ENCODE results near the gene TRIM6. TPM values are rescaled to one million over a fixed set of nuclear protein-coding genes. Genes with fewer than 3 reads are reported as not detected.

Gene TRIM6
- total RNA-seq, 2 donors from 2014 or later, result 4.8 to 6.3 TPM

DNA sequence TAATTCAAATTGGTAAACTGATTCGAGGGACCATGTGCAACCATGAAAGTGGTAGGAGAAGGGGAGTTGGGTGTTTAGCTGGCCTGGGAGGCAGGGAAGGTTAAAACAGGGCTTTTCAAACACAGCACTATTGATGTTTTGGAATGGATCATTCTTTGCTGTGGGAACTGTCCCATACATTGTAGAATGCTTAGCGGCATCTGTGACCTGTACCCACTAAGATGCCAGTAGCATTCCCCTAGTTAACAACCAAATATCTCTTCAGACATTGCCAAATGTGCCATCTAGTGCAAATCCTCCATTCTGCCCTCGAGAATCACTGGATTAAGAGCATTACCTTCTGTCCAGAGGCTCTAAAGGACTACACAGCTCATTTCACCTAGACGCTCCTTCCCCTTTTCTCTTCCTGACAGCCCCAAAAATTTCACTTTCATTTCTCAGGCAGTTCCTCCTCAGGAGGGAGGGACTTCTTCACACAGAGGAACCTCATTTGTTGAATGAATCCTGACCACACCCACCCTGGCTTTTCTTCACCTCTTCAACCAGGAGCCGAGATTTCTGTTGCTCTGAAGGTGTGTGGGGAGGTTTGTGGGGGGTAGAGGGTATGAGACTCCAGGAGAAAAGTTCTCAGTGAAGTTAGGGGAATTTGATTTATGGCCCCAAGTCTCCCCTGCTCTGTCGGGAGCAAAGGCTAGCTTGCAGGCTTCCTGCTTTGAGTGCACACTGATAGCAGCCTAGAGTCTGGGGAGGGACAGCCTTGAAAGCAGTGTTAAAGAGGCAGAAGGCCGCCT lies 28.2 kb downstream of the TRIM6 start, which contains the start of gene TRIM34:
TRIM34 (plus strand) TSS at position 513 of the 791 bp plus-strand sequence. CDS start 7,331 bp downstream, outside the sequence.
- peak within 1 kb of the TSS; percentile 36 to 45 for H3K4me3 ChIP-seq
- H3K27ac ChIP-seq, result peak within 1 kb of the TSS; percentile 40 to 43
- 11% methylated on average over 7 of the region's 7 CpGs for WGBS
- intact Hi-C loops (cut with DNase I), result loop anchor here (10.0 kb wide), 1 partner anchor 60 kb away; the partner anchor contains the start of genes TRIM22 and TRIM5
- H3K27me3 ChIP-seq (replicated peaks; ENCODE audit: insufficient read depth), result no peaks in the 10 kb centered on the region
- H3K36me3 ChIP-seq, result no peaks in the 10 kb centered on the region
- H3K9me3 ChIP-seq, result no peaks in the 10 kb centered on the region
- no peaks in the 10 kb centered on the region for H3K4me1 ChIP-seq (replicated peaks)
- peak; percentile 76 for DNase-seq (ENCODE audit: low spot score)
- TF ChIP-seq POLR2AphosphoS5 (IDR thresholded peaks at IDR 0.05), result peak; percentile 88
- no peak for TF ChIP-seq CTCF (IDR thresholded peaks at IDR 0.05)
- TF ChIP-seq POLR2A (IDR thresholded peaks at IDR 0.05), result peak; percentile 56

GRCh38 chr11:5625281-5625680 lies 28.8 kb downstream of the TRIM6 start:
- H3K27ac ChIP-seq, result peak overlapping the region; percentile 40 to 43
- 16% methylated on average over 4 of the region's 4 CpGs for WGBS
- TF ChIP-seq POLR2AphosphoS5 (IDR thresholded peaks at IDR 0.05) (no peak), CTCF (IDR thresholded peaks at IDR 0.05) (no peak), POLR2A (IDR thresholded peaks at IDR 0.05) (no peak)
- intact Hi-C loops (cut with DNase I), result loop anchor here (10.0 kb wide), 1 partner anchor 60 kb away; the partner anchor contains the start of genes TRIM22 and TRIM5
- H3K4me1 ChIP-seq (replicated peaks), result no peaks in the 10 kb centered on the region
- H3K36me3 ChIP-seq, result no peaks in the 10 kb centered on the region
- no peak for DNase-seq (ENCODE audit: low spot score)
- peak overlapping the region; percentile 36 to 45 for H3K4me3 ChIP-seq
- no peaks in the 10 kb centered on the region for H3K9me3 ChIP-seq
- no peaks in the 10 kb centered on the region for H3K27me3 ChIP-seq (replicated peaks; ENCODE audit: insufficient read depth)

- WGBS, result 71% methylated on average over 5 of the region's 5 CpGs
- H3K27ac ChIP-seq, result no peak overlapping the region
- no peak overlapping the region for H3K4me3 ChIP-seq
- no peaks in the 10 kb centered on the region for H3K9me3 ChIP-seq
- no peaks in the 10 kb centered on the region for H3K4me1 ChIP-seq (replicated peaks)
- DNase-seq (ENCODE audit: low spot score), result no peak
- H3K36me3 ChIP-seq, result no peaks in the 10 kb centered on the region
- H3K27me3 ChIP-seq (replicated peaks; ENCODE audit: insufficient read depth), result no peaks in the 10 kb centered on the region
- intact Hi-C loops (cut with DNase I), result loop anchor here (10.0 kb wide), 1 partner anchor 59 kb away; the partner anchor contains the start of genes TRIM22 and TRIM5
- TF ChIP-seq POLR2AphosphoS5 (IDR thresholded peaks at IDR 0.05) (no peak), POLR2A (IDR thresholded peaks at IDR 0.05) (no peak)
Measured at GRCh38 chr11:5626196-5626595, 29.8 kb downstream of the TRIM6 start.

DNA sequence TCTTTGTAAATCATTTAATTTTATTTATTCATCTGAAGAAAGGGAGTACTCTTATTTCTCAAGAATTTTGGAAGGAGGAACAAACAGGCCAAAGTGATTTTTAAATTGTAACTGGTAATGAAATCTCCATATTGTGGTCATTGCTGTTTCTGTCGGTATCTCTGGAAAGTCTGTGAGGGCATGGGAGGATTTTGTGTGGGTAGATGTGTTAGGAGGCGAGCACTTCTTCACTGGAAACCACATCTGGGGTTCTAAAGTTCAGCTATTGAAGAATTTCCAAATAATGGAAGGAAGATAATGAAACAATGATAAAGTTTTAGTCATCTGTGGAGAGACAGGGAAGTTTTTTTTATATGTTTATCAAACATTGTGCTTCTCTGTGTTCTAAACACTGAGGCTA lies 35.0 kb downstream of the TRIM6 start:
- no peaks in the 10 kb centered on the region for H3K36me3 ChIP-seq
- H3K27ac ChIP-seq, result no peak overlapping the region
- no peaks in the 10 kb centered on the region for H3K4me1 ChIP-seq (replicated peaks)
- intact Hi-C loops (cut with DNase I), result no loop called here
- no peak overlapping the region for H3K4me3 ChIP-seq
- 86% methylated on average over 2 of the region's 2 CpGs for WGBS
- no peak for TF ChIP-seq POLR2AphosphoS5 (IDR thresholded peaks at IDR 0.05)
- TF ChIP-seq CTCF (IDR thresholded peaks at IDR 0.05), result no peak
- TF ChIP-seq POLR2A (IDR thresholded peaks at IDR 0.05), result no peak
- H3K9me3 ChIP-seq, result no peaks in the 10 kb centered on the region
- no peaks in the 10 kb centered on the region for H3K27me3 ChIP-seq (replicated peaks; ENCODE audit: insufficient read depth)
- no peak for DNase-seq (ENCODE audit: low spot score)

DNA sequence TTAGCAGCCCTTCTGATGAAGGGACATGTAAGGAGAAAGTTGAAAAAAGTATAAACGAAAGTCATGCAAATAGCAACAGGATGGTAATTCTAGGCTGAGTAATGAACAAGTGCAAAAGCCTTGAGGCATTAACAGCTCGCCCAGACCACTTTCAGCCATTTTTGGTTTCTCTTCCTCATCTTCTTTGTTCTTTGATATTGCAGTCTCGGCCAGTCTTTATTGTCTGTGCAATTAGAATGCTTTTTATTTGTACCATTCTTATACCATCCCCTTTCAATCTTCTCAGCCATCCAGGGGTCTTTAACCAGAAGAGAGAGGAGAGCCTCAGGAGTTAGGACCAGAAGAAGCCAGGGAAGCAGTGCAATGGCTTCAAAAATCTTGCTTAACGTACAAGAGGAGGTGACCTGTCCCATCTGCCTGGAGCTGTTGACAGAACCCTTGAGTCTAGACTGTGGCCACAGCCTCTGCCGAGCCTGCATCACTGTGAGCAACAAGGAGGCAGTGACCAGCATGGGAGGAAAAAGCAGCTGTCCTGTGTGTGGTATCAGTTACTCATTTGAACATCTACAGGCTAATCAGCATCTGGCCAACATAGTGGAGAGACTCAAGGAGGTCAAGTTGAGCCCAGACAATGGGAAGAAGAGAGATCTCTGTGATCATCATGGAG lies 35.7 kb downstream of the TRIM6 start:
- Histone ChIP-seq H3K27me3 (replicated peaks; ENCODE audit: insufficient read depth) (no peaks in the 10 kb centered on the region), H3K36me3 (no peaks in the 10 kb centered on the region), H3K9me3 (no peaks in the 10 kb centered on the region), H3K4me3 (no peak overlapping the region), H3K27ac (no peak overlapping the region), H3K4me1 (replicated peaks) (no peaks in the 10 kb centered on the region)
- intact Hi-C loops (cut with DNase I), result no loop called here
- no peak for TF ChIP-seq POLR2AphosphoS5 (IDR thresholded peaks at IDR 0.05)
- no peak for TF ChIP-seq CTCF (IDR thresholded peaks at IDR 0.05)
- TF ChIP-seq POLR2A (IDR thresholded peaks at IDR 0.05), result no peak
- WGBS, result 84% methylated on average over 5 of the region's 5 CpGs
- no peak for DNase-seq (ENCODE audit: low spot score)

Data from prostate gland (tissue), 2 donors.